Stimulated activated CD4-positive, alpha-beta T cell treated with anti-CD3 and anti-CD28 coated beads, Interleukin-1b, Interleukin-23, amount 100 ng/mL, for 48 hours (primary cell): Measurements from ENCODE around the gene ZIC5.
A peak's percentile ranks its signal among the peaks of the same experiment; 100 is the strongest.

ENCODE experiments used
- DNase-seq: peaks from one replicate; pipeline ENCODE4 v3.0.0-alpha.2; 2020

The ZIC5 gene

DNA sequence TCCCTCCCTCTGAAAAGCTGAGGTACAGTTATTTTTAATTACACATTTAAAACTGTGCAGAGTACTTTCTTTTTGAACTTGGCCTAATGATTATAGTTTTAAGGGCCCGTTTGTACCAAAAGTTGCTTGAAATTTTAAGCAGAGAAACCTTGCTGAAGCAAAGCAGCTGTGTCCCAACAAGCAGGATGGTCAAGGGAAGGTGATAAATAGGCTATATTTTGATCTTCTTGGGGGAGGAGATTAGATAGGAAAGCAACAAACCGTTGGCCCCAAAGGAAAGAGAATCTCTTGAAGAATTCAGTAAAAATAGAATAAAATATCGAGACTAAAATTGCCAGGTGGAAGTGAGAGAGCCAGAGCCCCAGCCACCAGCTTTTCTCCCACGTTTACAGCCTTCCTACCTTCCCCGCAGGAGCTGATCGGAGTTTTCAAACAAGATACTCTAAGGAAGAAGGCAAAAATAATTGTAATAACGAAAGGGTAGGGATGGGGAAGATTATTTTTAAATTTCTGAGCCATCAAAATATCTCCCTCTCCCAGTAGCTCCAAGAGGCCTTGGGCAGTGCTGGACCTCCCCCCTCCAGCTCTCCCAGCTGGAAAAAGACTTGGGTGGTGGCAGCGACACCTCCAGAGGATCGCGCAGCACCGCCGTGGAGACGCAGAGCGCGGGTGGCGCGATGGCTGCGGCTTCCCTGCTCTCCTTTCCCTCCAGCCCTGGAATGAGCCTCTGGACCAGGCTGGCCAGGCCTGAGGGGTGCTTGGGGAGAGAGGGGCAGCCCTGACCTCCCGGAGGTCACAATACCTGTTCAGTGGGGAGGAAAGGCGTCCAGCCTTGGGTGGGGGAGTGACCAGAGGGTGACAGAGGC is 15.8 kb upstream of the ZIC5 start:
- DNase-seq: no peak

DNA sequence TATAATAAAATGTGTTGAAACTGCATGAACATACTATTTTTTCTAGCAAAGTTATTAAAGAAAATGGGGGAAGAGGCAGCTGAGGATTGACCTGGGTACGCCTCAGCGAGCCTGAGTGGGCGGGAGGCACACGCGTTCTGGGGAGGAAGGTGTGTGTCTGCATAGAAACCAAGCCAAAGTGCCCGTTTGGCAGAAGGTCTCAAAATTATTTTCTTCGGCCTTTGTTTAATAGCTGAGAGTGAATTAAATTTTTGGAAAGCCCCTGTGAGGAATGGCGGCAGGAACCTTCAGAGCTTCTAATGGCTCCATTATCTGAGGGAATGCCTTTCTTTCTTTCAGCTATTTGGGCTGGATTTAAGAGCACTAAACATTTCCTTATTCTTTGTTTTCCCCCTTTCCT is 15.2 kb upstream of the ZIC5 start:
- DNase-seq: no peak

DNA sequence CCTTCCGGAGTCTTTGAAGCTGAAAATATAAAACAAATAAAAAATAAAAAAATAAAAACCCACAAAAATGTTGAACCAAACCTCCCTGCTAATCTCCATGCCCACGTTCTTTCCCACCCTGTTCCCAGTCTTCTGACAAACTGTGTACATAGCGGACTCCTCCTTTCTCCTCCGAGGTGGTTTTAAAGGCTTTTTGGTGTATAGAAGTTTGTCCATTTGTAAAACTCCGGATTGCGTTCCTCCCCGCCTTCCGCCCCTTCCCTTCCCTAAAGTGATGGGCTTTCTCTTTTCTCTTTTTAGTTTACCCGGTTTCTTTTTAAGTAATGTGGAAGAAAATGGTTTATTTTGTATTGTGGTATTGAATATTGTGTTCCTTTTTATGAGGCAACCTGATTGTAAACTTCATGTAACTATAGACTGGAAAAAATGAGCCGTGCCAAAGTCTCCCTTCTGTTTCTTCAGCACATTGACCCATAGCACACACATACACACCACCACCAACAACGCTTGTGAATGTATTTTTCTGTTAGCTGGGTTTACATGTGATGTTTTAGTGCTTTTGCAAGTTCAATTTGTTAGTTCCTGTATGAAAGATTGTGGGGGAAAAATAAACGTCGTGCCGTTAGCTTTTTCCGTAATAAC is 14.4 kb upstream of the ZIC5 start:
- DNase-seq: no peak

DNA sequence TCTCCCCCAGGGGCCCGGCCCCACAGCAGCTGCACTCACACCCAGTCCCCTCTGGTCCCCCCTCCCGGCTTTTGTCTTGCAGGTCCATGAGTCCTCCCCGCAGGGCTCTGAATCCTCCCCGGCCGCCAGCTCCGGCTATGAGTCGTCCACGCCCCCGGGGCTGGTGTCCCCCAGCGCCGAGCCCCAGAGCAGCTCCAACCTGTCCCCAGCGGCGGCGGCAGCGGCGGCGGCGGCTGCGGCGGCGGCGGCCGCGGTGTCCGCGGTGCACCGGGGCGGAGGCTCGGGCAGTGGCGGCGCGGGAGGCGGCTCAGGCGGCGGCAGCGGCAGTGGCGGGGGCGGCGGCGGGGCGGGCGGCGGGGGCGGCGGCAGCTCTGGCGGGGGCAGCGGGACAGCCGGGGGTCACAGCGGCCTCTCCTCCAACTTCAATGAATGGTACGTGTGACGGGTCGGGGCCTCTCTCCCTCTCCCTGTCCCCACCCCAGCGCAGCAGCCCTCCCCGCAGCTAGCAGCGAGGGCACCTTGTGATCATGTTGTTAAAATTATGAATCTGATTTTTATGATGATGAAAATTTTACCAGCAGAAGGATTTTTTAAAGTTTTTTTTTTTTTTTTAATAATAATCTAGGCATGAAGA is 13.8 kb upstream of the ZIC5 start:
- DNase-seq: no peak

DNA sequence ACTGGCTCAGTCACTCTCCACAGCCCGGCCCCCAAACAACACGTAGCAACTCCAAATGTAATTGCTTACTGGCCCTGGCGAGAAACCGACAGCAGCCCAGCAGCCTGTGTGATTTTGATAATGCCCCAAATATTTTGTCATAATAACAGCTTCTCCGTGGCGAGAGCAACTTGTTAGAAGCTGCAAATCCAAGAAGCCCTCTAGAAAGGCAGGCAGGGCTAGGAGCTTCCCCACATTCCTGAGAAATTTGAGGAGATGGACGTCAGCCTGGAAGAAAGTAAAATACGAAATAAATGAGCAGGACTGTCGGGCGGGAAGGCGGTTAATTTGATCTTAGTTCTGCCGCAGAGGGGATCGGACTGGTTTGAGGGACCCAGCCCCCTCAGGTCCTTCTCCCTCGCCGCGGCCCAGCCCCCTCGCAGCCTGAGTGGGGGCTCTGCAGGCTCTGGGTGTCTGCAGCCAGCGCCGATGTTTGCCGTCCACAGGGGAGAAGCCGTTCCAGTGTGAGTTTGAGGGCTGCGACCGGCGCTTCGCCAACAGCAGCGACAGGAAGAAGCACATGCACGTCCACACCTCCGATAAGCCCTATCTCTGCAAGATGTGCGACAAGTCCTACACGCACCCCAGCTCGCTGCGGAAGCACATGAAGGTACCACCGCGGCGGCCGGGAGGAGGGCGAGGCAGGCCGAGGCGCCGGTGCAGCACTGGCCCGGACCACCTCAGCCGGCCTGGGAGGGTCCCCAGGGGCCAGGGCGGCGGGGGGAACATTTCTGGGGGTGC is 13.1 kb upstream of the ZIC5 start:
- DNase-seq: no peak

DNA sequence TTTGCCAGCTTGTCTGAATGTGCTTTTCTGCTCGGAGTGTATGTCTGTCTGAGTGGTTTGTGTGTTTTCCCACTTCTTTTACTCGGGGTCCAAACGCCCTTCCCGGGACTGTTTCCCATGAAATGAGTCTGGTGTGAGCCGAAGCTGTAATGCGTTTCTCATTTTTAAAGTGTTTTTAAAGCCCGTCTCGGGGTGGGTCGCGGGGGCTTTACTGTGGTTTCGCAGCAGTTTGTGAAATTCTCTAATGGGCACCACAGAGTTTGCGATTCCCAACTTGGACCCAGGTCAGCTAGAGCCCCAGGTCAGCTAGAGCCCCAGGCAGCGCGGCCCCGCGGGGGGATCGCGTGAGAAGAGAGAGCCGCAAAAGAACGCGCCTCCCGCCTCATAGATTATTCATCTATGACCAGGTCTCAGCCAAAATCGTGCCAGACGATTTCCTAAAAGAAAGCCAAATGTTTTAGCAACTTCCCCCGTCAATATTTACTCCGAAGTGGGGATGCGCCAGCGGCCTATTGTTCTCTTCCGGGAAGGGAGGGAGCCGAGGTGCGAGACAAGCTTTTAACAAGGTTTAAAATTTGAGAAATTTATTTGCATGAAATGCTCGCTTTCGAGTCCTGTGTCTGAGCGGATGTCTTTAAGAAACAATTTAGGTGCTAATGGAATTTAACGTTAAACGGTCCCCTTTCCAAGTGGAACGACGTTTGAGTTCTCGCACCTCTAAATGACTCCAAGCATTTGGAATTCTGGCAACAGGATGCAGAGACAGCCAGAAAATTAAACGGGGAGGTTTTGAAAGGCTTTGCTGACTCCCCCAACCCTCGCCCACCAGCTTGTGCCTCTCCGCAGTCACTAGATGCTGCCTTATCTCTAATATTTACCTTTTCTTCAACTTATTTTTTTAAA is 12.2 kb upstream of the ZIC5 start:
- DNase-seq: no peak

DNA sequence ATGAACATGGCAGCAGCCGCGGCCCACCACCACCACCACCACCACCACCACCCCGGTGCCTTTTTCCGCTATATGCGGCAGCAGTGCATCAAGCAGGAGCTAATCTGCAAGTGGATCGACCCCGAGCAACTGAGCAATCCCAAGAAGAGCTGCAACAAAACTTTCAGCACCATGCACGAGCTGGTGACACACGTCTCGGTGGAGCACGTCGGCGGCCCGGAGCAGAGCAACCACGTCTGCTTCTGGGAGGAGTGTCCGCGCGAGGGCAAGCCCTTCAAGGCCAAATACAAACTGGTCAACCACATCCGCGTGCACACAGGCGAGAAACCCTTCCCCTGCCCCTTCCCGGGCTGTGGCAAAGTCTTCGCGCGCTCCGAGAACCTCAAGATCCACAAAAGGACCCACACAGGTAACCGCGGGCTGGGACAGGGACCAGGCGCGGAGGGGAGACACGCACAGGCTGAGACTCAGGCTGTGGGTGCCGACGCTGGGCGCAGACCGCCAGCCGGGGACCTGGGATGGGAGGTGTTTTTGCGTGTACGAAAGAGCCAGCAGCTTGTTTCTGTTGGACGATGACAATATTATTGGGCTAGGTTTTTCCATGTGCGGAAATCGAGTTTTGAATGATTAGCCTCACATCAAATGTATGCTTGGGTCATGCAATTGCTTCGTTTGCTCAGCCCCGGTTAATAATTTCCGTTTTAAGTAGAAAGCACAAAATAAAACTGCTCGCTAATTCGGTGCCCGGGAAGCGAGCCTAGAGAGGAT is 11.3 kb upstream of the ZIC5 start:
- no peak for DNase-seq

DNA sequence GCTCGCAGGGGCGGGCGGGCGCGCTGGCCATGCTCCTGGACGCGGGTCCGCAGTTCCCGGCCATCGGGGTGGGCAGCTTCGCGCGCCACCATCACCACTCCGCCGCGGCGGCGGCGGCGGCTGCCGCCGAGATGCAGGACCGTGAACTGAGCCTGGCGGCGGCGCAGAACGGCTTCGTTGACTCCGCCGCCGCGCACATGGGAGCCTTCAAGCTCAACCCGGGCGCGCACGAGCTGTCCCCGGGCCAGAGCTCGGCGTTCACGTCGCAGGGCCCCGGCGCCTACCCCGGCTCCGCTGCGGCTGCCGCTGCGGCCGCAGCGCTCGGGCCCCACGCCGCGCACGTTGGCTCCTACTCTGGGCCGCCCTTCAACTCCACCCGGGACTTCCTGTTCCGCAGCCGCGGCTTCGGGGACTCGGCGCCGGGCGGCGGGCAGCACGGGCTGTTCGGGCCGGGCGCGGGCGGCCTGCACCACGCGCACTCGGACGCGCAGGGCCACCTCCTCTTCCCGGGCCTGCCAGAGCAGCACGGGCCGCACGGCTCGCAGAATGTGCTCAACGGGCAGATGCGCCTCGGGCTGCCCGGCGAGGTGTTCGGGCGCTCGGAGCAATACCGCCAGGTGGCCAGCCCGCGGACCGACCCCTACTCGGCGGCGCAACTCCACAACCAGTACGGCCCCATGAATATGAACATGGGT is 10.6 kb upstream of the ZIC5 start:
- DNase-seq: no peak

DNA sequence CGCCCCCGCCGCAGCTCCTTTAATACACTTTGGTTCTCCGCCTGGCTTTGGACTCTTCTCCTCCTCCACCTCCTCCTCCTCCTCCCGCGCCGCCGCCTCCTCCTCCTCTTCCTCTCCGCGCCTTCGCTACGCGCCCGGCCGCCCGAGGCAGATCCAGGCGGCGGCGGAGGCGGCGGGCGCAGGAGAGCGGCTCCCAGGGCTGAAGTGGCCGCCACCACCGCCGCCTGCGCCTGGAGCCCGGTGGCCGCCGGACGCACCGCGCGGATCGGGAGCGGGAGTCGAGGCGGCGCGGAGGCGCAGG is 10.1 kb upstream of the ZIC5 start, which contains the start of gene ZIC2:
Gene ZIC2 (plus strand): TSS at position 50 of the 301 bp plus-strand sequence. CDS start 281 bp downstream, outside the sequence.
- no peak for DNase-seq

DNA sequence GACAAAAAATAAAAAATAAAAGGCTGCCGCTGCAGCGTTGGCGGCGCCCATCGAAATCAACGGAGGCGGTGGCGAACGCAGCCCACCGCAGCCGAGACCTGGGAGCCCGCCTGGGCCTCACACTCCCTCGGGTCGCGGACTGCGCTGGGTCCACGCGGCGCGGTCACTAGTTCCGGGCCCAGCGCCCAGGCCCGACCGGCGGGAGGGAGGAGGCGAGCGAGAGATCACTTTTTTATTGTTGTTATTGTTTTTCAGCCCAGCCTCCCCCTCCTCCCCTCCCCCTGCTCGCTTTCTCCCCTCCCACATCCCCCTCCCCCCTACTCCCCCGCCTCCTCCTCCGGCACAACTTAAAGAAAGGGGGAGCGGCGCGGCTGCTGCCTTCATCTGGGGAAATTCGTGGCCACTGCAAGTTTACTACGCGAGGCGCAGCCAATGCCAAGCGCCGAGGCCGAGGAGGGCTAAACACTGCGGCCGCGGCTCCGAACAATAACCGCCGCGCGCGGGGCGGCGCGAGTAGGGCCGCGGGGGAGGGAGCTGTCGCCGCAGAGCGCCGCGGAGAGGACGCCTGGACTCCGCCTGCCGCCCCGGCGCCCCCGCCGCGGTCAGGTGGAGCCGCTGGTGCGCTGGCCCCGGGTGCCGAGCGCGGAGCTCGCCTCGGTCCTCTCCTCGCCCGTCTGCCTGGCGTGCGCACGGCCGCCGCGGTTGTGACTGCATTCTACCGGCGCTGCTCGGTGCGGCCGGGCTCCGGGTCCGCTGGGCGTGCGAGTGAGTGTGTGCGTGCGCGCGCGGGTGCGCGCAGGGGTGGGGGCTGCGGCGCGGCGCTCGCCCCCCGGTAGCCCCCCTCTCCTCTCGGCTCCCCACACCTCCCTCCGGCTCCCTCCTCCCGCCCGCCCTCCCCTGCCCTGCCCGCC is 9.5 kb upstream of the ZIC5 start:
- DNase-seq: no peak

DNA sequence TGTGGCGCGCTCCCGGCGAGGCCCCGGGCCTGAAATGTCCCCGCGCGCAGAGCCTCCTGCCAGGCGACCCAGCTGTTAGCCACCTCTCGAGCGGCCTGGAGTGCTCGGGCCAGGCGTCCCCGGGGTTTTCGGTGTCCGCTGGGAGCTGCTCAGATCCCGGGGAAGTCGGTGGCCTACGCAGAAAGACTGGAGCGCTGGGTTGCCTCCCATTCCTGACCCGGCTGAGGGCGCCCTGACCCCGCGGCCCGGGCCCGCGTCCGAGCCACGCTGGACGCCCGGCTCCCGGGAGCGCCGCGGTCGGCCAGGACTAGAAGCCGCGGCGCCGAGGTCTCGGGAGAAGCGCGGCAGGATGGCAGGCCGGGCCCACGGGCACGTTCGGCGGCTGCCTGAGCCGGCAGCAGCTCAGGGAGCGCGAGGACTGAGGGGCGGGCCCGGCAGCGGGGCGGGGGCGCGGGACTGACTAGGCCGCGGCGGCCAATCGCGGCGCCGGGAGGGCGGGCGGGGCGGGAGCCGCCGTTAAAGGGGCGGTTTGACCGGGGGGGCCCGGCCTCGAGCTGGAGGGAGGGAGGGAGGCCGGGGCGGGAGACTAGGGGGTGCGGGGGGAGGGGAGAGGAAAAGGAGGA is 8.7 kb upstream of the ZIC5 start:
- peak; percentile 61 for DNase-seq

DNA sequence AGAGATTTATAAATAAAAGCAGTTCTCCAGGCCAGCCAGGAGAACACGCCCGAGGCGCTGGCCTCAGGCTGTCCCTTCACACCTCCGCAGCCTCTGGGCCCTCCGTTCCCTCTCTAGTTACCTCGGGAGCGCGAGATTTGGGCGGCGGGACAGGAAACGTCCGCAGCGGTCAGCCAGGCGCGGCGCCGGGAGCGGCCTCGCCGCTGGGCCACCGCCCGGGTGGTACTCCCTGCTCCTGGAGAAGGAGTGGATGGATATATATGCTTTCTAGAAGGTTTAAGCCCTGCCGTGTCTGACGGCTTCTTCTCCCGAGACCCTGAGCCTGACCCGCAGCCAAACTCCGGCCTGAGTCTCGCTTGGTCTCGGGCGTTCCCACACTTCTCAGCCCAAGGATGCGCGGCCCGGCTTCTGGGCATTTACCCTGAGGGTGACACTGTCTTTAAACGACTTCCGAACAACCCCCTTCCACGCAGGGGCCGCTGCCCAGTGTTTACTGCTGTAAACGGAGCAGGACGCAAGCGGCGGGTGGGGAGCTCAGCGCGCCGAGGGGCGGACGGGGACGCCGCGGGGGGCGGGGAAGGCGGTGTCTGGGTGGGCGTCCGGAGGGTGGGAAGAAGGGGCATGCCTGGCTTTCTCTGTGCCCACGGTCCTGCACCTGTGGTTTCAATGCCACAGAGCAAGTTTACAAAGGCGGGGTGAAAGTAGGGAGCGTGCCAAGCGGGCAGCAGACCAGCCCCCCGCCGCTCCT is 8.1 kb upstream of the ZIC5 start:
- no peak for DNase-seq

DNA sequence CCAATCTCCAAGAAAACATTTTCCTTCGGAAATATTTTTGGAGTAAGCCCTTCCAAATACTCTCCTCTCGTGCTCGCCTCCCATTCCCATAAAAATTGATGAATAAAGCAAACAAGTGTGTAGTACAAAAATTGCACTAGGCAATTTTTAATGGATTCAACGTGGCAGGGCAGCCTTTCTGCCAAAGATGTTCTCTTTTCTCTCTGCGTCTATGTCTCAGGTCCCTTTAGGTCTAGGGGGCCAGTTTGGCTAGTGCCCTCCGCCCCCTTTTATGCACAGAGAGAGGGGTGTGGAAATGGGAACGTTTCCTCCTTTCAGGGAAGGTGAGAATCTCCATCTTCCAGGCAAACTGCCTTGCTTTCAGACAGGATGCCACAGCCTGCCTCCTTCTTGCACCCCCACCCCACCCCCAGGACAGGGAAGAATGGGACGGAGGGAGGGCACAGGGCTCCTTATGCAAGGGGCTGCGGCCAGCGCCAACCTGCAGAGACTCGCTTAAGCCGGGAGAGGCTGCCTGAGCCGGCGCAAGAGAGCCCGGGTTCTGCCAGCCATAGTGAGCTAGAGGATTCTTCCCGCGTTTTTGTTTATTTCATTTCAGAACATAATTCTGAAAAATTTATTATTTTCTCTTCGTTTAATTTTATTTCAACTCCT is 7.4 kb upstream of the ZIC5 start:
- no peak for DNase-seq

DNA sequence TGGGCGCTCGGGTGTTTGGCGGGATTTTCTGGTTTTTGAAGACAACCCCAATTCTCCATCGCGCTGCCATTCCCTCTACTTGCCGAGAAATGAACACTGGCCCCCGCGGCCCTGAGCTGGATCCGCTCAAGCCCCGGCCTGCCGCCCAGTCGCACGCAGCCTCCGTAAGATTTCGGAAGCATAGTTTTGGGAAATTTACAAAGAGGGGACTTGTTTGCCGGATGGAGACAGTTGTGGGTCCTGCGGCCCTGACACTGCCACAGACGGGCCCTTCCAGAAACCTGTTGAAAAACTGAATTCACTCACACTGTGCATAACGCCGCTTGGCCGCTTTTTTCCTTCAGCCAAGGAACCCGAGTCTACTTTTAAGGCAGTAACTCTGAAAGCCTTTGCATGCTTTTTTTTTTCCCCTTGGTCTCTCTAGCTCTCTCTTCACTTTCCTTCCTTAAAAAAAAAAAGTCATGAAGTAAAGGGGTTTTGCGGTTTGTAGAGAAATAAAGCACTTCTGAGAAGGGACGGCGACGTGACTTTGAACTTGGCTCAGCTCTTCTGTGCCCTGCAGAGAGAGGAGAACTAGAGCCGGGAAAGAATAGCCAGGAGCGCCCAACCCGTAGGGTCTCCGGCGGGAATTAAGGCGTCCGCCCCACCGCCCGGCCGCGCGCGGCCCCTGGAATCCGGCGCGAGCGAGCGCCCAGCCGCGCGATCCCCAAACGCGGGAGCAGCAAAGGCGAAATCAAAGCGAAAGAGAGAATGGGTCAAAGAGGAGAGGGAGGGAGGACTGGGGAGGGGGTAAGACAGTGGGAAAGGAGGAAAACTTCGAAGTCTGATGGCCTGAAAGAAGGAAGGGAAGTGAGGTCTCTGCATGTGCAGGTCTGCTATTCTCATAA is 6.6 kb upstream of the ZIC5 start:
- no peak for DNase-seq

DNA sequence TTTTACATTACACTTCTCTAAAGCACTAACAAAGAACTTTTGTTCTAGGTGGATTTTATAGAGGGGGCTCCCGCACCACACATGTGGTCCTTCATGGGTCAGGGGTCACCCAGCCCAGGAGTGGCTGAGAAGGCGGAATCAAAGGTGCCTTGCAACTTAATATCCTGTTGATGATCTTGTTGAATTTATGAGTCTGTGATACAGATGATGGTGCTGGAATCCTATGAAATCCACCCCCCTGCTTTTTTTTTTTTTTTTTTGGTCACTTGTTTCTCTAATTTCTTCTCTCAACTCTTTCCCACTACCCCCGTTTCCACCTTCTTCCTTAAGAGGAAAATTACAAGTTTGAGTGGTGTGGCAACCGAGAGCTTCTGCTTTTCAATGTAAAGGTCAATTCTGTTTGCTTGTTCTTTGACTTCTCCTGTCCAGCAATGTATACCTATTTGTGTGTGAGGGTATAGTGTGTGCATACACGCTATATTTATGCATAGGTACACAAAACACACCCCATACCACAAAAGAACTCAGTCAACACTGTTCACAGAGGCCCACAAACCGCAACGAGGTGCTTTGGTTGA is 5.9 kb upstream of the ZIC5 start:
- DNase-seq: no peak

DNA sequence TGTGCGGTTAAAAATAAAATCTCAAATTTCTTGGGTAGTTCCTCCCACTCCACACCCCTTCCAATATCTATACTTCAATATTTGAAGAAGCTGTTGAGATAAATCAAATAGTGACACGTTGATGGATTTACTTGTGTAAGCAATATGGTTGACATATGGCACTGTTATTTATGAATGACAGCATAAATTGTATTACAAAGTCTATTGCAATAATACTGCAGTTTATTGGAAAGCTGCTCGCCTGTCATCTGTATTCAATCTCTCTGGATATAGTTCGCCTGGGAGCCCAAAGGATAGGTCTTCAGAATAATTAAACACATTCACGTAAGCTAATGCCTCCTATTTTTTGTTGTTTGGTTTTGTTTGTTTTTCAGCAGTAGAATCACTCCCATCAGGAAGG is 5.0 kb upstream of the ZIC5 start:
- no peak for DNase-seq

DNA sequence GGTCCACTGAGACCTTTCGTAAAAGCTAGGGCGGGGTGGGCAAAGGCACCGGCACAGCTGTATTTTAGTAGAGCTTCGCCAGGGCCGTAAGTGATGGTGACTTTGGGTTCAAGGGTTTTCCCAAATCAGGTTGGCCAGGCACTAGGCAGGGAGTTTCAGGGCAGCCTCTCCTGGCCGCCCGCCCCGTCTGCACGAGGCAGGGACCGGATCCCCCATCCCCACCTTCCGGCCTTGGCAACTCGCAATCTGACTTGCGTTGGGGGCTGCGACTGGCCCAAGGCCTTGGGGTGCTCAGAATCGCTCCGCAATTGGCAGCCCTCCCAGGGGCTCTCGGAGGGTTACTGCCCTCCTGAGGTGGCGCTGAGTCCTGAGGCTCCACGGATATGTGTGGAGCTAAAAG is 4.1 kb upstream of the ZIC5 start:
- no peak for DNase-seq
